ENCODE results near the gene VASP.

Gene VASP

DNA sequence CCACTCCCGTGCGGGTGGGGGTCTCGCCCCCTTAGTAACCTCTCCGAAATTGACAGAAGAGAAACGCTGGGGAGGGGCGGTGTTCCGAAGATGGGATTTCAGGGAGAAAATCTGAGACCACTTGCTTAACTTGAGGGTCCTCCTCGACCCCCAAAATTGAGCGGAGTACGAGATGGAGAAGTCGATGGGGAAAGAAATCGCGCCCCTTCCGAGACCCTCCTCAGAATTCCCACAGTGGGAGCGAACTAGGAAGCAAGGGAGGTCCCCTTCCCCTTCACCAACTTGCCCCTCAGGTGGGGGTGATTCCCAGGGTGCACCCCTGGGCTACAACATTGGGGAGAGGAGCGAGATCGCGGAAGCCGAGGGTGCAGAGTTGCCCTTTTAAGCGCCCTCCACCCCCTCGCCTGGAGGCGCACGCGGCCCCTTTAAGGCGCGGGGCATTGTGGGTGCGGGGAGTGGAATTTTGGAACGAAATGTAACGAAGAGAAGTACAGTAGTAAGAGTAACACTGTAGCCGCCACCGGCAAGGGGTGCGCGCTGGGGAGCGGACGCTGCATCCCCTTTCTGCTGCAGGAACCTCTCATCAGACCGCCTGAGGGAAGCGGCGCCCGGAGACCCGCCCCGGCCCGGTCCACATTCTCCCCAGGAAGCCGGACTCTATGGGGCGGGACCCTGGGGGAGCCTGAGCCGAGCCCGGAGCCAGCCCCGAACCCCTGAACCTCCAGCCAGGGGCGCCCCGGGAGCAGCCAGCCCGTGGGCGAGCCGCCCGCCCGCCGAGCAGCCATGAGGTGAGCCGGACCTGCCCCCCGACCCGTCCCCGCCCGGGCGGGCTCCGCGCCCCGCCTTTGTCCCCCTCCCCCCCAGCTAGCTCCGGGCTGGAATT lies at the start of gene VASP:
VASP (plus strand) TSS at position 491 of the 883 bp plus-strand sequence; CDS start at position 784, 293 bp downstream.
- H3K4me1 Mint-ChIP-seq (ENCODE audit: low read depth), result peaks cover 52% of the 10 kb centered on the region

DNA sequence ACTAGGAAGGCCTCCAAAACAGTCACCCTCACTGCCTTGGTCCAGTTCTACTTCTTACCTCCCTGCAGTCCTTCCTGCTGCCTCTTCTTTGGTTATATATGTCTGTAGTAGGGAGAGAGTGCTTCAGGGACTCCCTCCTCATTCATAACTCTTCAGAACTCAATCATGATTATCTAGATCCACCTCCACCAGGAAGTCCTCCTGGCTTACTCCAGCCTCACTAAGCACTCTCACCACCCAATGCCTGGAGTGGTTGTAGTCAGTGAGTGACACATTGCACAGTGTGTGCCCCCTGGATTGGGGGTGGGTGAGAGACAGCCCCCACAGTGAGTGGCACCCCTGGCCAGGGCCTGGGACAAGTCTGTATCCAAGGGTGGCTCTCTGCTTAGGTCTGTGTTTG lies 49.5 kb upstream of the VASP start:
- no peaks in the 10 kb centered on the region for H3K27me3 Mint-ChIP-seq
- H3K27ac Mint-ChIP-seq, result no peak overlapping the region
- no peak overlapping the region for H3K4me3 Mint-ChIP-seq
- DNase-seq, result no peak
- no peaks in the 10 kb centered on the region for H3K9me3 Mint-ChIP-seq
- H3K4me1 Mint-ChIP-seq (ENCODE audit: low read depth), result peaks cover 14% of the 10 kb centered on the region
- H3K36me3 Mint-ChIP-seq (ENCODE audit: low read depth), result no peaks in the 10 kb centered on the region

More for the DNA sequence above, at the start of gene VASP:
- Mint-ChIP-seq H3K36me3 (ENCODE audit: low read depth) (peaks cover 33% of the 10 kb centered on the region), H3K27me3 (no peaks in the 10 kb centered on the region), H3K27ac (peak within 1 kb of the TSS; percentile 97), H3K9me3 (no peaks in the 10 kb centered on the region), H3K4me3 (peak within 1 kb of the TSS; percentile 94)
- DNase-seq, result peak; percentile 92

DNA sequence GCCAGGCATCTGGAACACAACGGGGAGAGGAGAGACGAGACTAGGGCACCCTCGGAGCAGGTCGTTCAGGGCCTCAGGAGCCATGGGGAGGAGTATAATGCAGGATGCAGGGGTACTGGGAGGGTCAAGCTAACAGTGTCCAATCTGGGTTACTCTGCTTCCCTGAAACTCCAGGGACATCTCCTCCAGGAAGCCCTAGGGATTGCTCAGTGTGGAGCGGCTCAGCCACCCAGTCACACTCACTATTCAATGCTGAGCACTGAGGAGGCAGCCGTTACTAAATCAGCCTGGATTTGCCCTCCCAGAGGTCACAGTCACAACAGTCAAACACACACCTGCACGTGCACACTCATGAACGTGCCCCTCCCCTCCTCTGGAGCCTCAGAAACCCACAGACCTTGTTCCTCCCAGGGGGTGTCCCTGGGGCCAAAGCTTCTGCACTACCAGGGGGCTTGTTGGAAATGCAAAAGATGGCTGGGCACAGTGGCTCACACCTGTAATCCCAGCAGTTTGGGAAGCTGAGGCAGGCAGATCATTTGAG lies 46.4 kb upstream of the VASP start:
- peaks cover 7% of the 10 kb centered on the region for H3K4me1 Mint-ChIP-seq (ENCODE audit: low read depth)
- H3K9me3 Mint-ChIP-seq, result no peaks in the 10 kb centered on the region
- no peaks in the 10 kb centered on the region for H3K36me3 Mint-ChIP-seq (ENCODE audit: low read depth)
- no peak overlapping the region for H3K27ac Mint-ChIP-seq
- no peak for DNase-seq
- H3K27me3 Mint-ChIP-seq, result no peaks in the 10 kb centered on the region
- H3K4me3 Mint-ChIP-seq, result no peak overlapping the region

DNA sequence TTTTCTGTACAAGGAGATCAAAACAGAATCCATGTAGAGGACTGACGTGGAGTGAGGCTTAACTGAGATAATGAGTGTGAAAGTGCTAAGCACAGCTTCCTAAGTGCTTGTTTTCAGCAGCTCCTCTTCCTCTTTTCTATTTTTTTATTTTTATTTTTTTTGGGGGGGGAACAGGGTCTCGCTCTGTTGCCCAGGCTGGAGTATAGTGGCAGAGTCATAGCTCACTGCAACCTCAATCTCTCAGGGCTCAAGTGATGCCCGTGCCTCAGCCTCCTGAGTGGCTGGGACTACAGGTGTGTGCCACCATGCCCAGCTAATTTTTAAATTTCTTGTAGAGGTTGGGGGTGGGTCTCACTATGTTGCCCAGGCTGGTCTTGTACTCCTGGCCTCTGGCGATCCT lies 45.1 kb upstream of the VASP start:
- no peak for DNase-seq
- Mint-ChIP-seq H3K9me3 (no peaks in the 10 kb centered on the region), H3K27ac (no peak overlapping the region), H3K27me3 (no peaks in the 10 kb centered on the region), H3K4me1 (ENCODE audit: low read depth) (peaks cover 3% of the 10 kb centered on the region), H3K36me3 (ENCODE audit: low read depth) (no peaks in the 10 kb centered on the region), H3K4me3 (no peak overlapping the region)

DNA sequence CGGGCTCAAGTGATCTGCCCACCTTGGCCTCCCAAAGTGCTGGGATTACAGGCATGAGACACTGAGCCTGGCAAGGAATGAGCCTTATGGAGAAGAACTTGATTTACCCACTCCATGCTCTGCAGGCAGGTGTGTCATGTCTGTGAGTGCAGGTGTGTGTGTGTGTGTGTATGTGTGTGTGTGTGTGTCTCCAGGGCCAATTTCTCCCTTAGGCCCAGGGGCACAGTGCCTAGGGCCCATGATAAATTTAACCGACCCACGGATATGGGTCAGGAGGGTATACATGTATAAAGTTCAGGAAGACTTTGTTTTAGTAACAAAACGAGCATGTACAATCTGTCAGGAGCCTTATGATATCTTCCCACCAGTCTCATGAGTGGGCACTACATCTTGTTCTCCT lies 44.0 kb upstream of the VASP start:
- Mint-ChIP-seq H3K4me1 (ENCODE audit: low read depth) (peaks cover 10% of the 10 kb centered on the region), H3K9me3 (no peaks in the 10 kb centered on the region), H3K36me3 (ENCODE audit: low read depth) (peaks cover 2% of the 10 kb centered on the region), H3K4me3 (no peak overlapping the region), H3K27me3 (no peaks in the 10 kb centered on the region), H3K27ac (no peak overlapping the region)
- no peak for DNase-seq

DNA sequence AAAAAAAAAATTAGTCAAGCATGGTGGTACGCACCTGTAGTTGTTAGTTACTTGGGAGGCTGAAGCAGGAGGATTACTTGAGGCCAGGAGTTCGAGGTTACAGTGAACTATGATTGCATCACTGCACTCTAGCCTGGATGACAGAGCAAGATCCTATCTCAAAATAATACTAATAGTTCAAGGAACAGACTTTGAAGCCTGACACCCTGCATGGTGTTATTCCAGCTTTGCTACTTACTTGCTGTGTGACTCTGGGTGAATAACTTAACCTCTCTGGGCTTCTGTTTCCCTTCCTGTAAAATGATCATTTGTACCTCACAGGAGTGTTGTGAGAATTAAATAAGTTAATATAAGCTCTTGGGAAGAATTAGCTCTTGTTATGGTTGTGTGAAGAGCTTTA lies 43.0 kb upstream of the VASP start:
- H3K9me3 Mint-ChIP-seq, result no peaks in the 10 kb centered on the region
- no peak overlapping the region for H3K27ac Mint-ChIP-seq
- peaks cover 6% of the 10 kb centered on the region for H3K36me3 Mint-ChIP-seq (ENCODE audit: low read depth)
- no peak for DNase-seq
- peaks cover 14% of the 10 kb centered on the region for H3K4me1 Mint-ChIP-seq (ENCODE audit: low read depth)
- H3K27me3 Mint-ChIP-seq, result no peaks in the 10 kb centered on the region
- H3K4me3 Mint-ChIP-seq, result no peak overlapping the region

DNA sequence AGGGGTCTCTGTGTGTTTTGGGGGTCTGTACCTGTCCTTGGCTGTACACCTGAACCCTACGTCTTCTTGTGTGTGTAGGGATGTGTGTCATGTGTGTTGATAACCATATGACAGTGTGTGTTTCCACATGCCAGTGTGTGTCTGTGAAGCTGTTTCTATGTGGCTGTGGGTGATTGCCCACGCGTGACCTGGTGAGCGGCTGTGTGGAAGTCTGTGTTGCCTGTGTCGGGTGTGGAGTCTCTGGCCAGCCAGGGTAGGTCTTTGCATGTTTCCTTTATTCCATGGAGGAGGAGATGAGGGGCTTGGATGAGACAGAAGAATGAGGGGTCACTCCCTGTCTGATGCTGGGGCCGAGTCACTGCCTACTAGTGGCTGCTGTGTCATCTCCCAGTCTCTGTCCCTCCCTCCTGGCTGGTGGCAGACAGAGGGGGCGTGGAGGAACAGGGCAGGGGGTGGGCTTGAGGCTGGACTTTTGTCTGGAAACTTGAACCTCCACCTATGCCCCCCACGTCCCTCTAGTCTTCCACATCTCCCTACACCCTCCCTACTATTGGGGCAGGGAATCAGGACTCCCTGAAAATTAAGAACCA lies 42.3 kb upstream of the VASP start:
- no peak overlapping the region for H3K27ac Mint-ChIP-seq
- no peaks in the 10 kb centered on the region for H3K9me3 Mint-ChIP-seq
- H3K27me3 Mint-ChIP-seq, result no peaks in the 10 kb centered on the region
- H3K4me1 Mint-ChIP-seq (ENCODE audit: low read depth), result peaks cover 21% of the 10 kb centered on the region
- no peak for DNase-seq
- H3K4me3 Mint-ChIP-seq, result no peak overlapping the region
- peaks cover 6% of the 10 kb centered on the region for H3K36me3 Mint-ChIP-seq (ENCODE audit: low read depth)

DNA sequence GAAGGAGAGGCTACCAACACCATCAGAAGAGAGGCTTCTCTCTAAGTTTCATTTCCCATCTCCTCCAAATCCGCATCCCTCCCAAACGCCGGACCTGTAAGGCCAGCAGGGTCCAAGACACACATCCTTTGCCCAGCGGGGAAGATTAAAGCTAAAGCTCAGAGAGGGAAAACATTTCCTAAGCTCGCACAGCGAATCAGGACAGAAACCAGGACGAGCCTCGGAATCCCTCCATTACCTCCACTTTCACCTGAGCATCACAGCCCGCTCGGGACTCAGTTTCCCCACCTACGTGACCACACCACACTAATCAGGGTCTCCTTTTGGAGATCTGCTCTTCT lies 40.2 kb upstream of the VASP start:
- H3K4me3 Mint-ChIP-seq, result peak overlapping the region; percentile 86
- peak overlapping the region; percentile 94 for H3K27ac Mint-ChIP-seq
- H3K36me3 Mint-ChIP-seq (ENCODE audit: low read depth), result peaks cover 22% of the 10 kb centered on the region
- DNase-seq, result no peak
- no peaks in the 10 kb centered on the region for H3K9me3 Mint-ChIP-seq
- H3K4me1 Mint-ChIP-seq (ENCODE audit: low read depth), result peaks cover 40% of the 10 kb centered on the region
- H3K27me3 Mint-ChIP-seq, result peaks cover 8% of the 10 kb centered on the region

DNA sequence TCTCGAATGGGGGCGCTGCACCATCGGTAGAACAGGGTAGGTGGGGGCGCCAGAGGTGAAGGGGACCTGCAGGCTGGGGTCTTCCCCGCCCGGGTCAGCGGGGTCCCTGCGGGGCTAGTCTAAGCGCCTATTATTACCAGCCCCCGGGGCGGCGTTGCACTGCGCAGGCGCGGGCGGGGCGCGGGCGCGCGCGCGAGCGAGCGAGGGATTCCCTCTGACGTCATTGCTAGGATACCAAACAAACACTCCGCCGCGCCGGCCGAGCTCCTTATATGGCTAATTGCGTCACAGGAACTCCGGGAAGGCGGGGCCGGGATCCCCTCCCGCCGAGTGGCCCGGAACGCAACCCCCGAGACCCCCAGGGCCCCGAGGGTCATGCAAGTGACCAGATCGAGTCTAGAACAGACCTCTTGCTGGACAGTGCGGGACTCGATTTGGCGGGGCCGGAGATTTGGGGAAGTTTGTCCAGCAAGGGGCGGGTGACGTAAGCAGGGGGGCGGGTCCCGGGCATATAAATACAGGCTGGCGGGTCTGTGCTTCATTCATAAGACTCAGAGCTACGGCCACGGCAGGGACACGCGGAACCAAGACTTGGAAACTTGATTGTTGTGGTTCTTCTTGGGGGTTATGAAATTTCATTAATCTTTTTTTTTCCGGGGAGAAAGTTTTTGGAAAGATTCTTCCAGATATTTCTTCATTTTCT lies 39.7 kb upstream of the VASP start, which contains the start of gene FOSB:
FOSB (plus strand) TSS at position 541 of the 703 bp plus-strand sequence. CDS start 591 bp downstream, outside the sequence.
- peaks cover 25% of the 10 kb centered on the region for H3K36me3 Mint-ChIP-seq (ENCODE audit: low read depth)
- peaks cover 44% of the 10 kb centered on the region for H3K4me1 Mint-ChIP-seq (ENCODE audit: low read depth)
- no peaks in the 10 kb centered on the region for H3K9me3 Mint-ChIP-seq
- peak; percentile 96 for DNase-seq
- H3K27me3 Mint-ChIP-seq, result peaks cover 10% of the 10 kb centered on the region
- H3K27ac Mint-ChIP-seq, result peak within 1 kb of the TSS; percentile 94
- H3K4me3 Mint-ChIP-seq, result peak within 1 kb of the TSS; percentile 86

DNA sequence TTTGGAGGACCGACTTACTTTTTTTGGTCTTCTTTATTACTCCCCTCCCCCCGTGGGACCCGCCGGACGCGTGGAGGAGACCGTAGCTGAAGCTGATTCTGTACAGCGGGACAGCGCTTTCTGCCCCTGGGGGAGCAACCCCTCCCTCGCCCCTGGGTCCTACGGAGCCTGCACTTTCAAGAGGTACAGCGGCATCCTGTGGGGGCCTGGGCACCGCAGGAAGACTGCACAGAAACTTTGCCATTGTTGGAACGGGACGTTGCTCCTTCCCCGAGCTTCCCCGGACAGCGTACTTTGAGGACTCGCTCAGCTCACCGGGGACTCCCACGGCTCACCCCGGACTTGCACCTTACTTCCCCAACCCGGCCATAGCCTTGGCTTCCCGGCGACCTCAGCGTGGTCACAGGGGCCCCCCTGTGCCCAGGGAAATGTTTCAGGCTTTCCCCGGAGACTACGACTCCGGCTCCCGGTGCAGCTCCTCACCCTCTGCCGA lies 39.1 kb upstream of the VASP start:
- peak; percentile 66 for DNase-seq
- H3K36me3 Mint-ChIP-seq (ENCODE audit: low read depth), result peaks cover 30% of the 10 kb centered on the region
- peak overlapping the region; percentile 94 for H3K27ac Mint-ChIP-seq
- H3K4me3 Mint-ChIP-seq, result peak overlapping the region; percentile 86
- no peaks in the 10 kb centered on the region for H3K9me3 Mint-ChIP-seq
- peaks cover 15% of the 10 kb centered on the region for H3K27me3 Mint-ChIP-seq
- H3K4me1 Mint-ChIP-seq (ENCODE audit: low read depth), result peaks cover 47% of the 10 kb centered on the region

DNA sequence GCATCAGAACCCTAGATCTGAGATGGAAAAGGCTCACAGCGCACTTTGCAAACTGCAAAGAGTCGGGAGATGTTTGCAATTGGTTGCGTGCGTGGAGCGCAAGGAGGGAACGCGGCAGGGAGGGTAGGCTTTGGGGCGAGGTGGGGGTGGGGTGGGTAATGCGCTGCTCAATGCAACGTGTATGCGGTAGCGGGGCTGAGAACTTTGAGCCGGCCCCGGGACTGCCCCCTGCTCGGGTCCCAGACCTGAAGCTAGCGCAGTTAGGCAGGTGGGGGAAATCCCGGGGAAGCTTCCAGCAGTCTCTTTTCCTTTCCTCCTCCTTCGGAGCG lies 38.5 kb upstream of the VASP start:
- Mint-ChIP-seq H3K9me3 (no peaks in the 10 kb centered on the region), H3K4me3 (peak overlapping the region; percentile 86), H3K36me3 (ENCODE audit: low read depth) (peaks cover 33% of the 10 kb centered on the region), H3K4me1 (ENCODE audit: low read depth) (peaks cover 50% of the 10 kb centered on the region), H3K27me3 (peaks cover 17% of the 10 kb centered on the region), H3K27ac (peak overlapping the region; percentile 94)
- no peak for DNase-seq

DNA sequence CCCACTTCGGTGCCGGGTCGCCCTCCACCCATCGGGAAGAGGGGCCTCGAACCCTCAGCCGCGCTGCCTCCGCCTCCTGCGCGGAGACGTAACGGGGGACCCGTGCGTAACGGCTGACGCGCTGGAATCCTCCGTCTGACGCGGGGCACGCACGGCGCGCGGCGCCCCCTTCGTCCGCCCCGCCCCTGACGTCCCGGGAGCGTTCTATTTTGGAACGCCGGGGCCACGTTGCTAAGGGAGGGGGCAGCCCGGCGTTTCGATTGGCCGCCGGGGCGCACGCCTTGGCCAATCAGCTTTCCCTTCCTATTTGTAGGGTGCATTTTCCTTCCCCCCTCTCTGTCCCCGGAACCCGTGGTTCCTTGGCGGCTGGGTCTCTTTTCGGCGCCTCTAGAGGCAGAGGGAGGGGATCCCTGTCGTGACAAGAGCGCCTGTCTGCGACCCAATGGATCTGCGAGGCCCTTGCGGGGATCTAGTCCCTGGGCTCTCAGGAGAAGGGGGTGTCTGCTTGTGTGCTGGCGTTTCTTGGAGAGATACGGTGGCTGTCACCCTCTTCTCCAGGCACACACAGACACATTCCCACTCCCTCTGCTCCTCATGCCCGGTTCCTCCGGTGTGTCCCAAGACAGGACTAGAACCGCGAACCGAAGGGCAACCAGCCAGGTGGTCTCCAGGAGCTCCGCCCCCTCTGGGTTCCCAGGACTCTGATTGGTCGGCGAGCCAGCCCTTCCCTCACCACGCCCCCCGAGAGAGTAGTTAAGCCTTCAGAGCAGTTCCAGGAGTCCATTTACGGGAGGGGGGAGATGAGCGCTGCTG lies 37.9 kb upstream of the VASP start:
- peak; percentile 97 for DNase-seq
- Mint-ChIP-seq H3K27me3 (peaks cover 18% of the 10 kb centered on the region), H3K36me3 (ENCODE audit: low read depth) (peaks cover 33% of the 10 kb centered on the region), H3K4me3 (peak overlapping the region; percentile 86), H3K4me1 (ENCODE audit: low read depth) (peaks cover 51% of the 10 kb centered on the region), H3K9me3 (no peaks in the 10 kb centered on the region), H3K27ac (peak overlapping the region; percentile 94)

DNA sequence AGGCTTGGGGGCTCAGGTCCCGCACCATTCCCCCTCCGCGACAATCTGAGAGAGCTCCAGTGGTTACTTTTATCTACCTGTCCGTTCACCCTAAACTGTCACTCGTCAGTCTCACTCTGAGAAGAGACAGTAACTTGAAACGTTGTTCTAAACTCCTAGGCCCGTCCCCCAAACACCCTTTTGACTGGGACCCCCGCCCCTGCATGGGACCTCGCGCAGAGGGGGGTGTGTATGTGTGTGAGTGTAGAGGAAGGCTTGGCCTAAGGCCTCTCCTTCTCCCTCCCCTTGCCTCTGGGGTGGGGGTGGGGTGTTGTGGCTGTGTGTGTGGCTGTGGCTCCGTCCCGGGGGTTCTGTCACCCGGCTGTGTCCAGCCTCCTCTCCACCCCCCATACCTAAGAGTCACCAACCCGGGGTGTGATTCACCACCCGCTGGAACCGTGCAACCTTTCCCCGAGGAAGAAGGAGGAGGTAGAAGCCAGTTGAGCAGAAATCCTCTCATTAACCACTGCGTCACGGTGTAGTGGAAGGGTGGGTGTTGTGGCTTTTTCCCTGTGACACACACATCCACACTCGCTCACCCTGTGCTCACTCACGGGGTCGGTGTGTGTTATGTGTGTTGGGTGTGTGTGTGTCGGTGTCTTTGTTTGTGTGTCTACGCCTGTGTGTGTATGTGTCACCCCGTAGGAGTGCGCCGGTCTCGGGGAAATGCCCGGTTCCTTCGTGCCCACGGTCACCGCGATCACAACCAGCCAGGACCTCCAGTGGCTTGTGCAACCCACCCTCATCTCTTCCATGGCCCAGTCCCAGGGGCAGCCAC lies 37.1 kb upstream of the VASP start:
- DNase-seq, result no peak
- peak overlapping the region; percentile 86 for H3K4me3 Mint-ChIP-seq
- peaks cover 53% of the 10 kb centered on the region for H3K4me1 Mint-ChIP-seq (ENCODE audit: low read depth)
- peak overlapping the region; percentile 94 for H3K27ac Mint-ChIP-seq
- H3K36me3 Mint-ChIP-seq (ENCODE audit: low read depth), result peaks cover 33% of the 10 kb centered on the region
- H3K9me3 Mint-ChIP-seq, result no peaks in the 10 kb centered on the region
- peaks cover 18% of the 10 kb centered on the region for H3K27me3 Mint-ChIP-seq

All from activated T-cell treated with anti-CD3 and anti-CD28 coated beads, Interleukin-2, amount 50 U/mL, for 24 hours (primary cell).